Activated CD4-positive, alpha-beta memory T cell treated with anti-CD3 and anti-CD28 coated beads for 36 hours (primary cell): ENCODE measurements around the gene AKAP1. TPM values are rescaled to one million over a fixed set of nuclear protein-coding genes. Genes with fewer than 3 reads are reported as not detected.
A peak's percentile ranks its signal among the peaks of the same experiment; 100 is the strongest.

Experiments
- CTCF ChIA-PET: fragments of 350-600 bp; sonication (Branson Sonifier 250); formaldehyde crosslinking; loops from one replicate; lab custom pipeline; 2021; ENCODE audit warnings: antibody characterized with exemption, inconsistent platforms; lab: Charles Lee
- POLR2A ChIA-PET: fragments of 350-600 bp; sonication (Branson Sonifier 250); formaldehyde crosslinking; loops from one replicate; lab custom pipeline; 2021; ENCODE audit warnings: antibody characterized with exemption; lab: Charles Lee
- DNase-seq: peaks from one replicate; pipeline ENCODE4 v3.0.0-alpha.2; 2020
- H3K27ac Mint-ChIP-seq: one replicate; pipeline ENCODE4 v1.8.0; 2021; ENCODE audit warnings: mixed read lengths
- H3K27me3 Mint-ChIP-seq: one replicate; pipeline ENCODE4 v1.8.0; 2021; ENCODE audit warnings: mixed read lengths
- H3K36me3 Mint-ChIP-seq: one replicate; pipeline ENCODE4 v1.8.0; 2021; ENCODE audit warnings: mixed read lengths
- H3K4me1 Mint-ChIP-seq: one replicate; pipeline ENCODE4 v1.8.0; 2021; ENCODE audit warnings: low read depth, mixed read lengths
- H3K4me3 Mint-ChIP-seq: one replicate; pipeline ENCODE4 v1.8.0; 2021; ENCODE audit warnings: mild to moderate bottlenecking, mixed read lengths
- H3K9me3 Mint-ChIP-seq: one replicate; pipeline ENCODE4 v1.8.0; 2021; ENCODE audit warnings: mixed read lengths
- intact Hi-C: fragments of 100-400 bp; cut with micrococcal nuclease; formaldehyde crosslinking; loops from one replicate; pipeline ENCODE4 v1.15.1; 2023
- total RNA-seq, 2 experiments: library from RNA; stranded (reverse); gene quantifications; one replicate each; pipeline ENCODE4 v1.2.3, GENCODE V29; 2021

The AKAP1 gene
- total RNA-seq, 2 experiments from 2014 or later, result 24.5 to 30.8 TPM

DNA sequence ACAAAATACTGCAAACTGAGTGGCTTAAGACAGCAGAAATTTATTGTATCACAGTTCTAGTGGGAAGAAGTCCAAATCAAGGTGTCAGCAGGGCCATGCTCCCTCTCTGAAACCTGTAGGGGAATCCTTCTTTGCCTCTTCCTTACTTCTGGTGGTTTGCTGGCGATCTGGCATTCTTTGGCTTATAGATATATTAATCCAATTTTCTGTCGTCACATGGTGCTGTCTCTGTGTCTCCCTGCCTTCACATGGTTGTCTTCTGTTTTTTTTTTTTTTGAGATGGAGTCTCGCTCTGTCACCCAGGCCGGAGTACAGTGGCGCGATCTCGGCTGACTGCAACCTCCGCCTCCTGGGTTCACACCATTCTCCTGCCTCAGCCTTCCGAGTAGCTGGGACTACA, 6.8 kb upstream of the AKAP1 start:
- POLR2A ChIA-PET, result no interaction called here
- no peak overlapping the region for H3K27ac Mint-ChIP-seq
- H3K4me3 Mint-ChIP-seq, result no peak overlapping the region
- H3K4me1 Mint-ChIP-seq, result peaks cover 12% of the 10 kb centered on the region
- no peak for DNase-seq
- CTCF ChIA-PET, result no interaction called here
- peaks cover 2% of the 10 kb centered on the region for H3K27me3 Mint-ChIP-seq
- H3K36me3 Mint-ChIP-seq, result no peaks in the 10 kb centered on the region
- intact Hi-C loops, result no loop called here
- H3K9me3 Mint-ChIP-seq, result no peaks in the 10 kb centered on the region

DNA sequence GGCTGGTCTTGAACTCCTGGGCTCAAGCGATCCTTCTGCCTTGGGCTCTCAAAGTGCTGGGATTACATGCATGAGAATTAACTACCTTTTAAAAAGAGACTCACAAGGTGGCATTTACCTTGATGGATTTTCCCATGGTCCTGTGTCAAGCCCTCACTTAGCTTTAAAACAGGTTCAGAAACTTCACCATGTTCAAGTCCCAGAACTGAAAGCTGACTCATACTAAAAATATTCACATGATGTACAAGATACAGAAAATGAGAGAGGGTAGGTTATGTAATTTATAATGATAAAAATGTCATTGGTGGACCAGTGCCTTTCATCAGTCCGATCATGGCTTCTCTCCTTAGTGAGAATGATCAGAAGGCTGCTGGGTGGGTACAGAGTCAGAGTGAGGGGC, 4.3 kb upstream of the AKAP1 start:
- POLR2A ChIA-PET, result no interaction called here
- Mint-ChIP-seq H3K4me3 (no peak overlapping the region), H3K27me3 (no peaks in the 10 kb centered on the region), H3K9me3 (no peaks in the 10 kb centered on the region), H3K36me3 (no peaks in the 10 kb centered on the region), H3K27ac (no peak overlapping the region), H3K4me1 (peaks cover 15% of the 10 kb centered on the region)
- CTCF ChIA-PET, result no interaction called here
- DNase-seq, result no peak
- intact Hi-C loops, result no loop called here

DNA sequence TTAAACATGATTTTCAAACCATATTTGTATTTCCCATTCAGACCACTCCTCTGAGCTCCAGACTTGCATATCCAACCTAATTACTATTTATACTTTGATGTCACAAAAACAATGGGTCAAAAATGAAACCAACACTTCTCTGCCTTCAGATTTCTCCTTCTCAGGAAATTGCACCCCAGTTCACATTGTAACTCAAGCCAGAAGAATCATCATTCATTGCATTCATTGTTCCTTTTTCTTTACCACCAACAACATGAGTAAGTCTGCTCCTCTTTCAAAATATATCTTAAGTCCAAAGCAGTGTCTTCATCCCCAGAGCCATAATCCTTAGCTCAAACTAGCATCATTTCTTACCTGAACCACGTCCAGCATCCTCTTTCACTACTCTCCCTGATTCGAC, 2.6 kb upstream of the AKAP1 start:
- intact Hi-C loops, result no loop called here
- POLR2A ChIA-PET, result no interaction called here
- DNase-seq, result no peak
- H3K4me1 Mint-ChIP-seq, result peaks cover 25% of the 10 kb centered on the region
- no peaks in the 10 kb centered on the region for H3K27me3 Mint-ChIP-seq
- H3K4me3 Mint-ChIP-seq, result no peak overlapping the region
- no peaks in the 10 kb centered on the region for H3K9me3 Mint-ChIP-seq
- CTCF ChIA-PET, result interaction anchor here (0.6 to 0.9 kb wide), 2 partner anchors 19 to 72 kb away, joined by 3 read pairs; no protein-coding TSS in a partner anchor
- no peak overlapping the region for H3K27ac Mint-ChIP-seq
- no peaks in the 10 kb centered on the region for H3K36me3 Mint-ChIP-seq

GRCh38 chr17:57084361-57084801, 665 bp upstream of the AKAP1 start:
- H3K27me3 Mint-ChIP-seq, result no peaks in the 10 kb centered on the region
- H3K9me3 Mint-ChIP-seq, result no peaks in the 10 kb centered on the region
- H3K27ac Mint-ChIP-seq, result peak overlapping the region; percentile 84
- intact Hi-C loops, result no loop called here
- H3K4me3 Mint-ChIP-seq, result peak overlapping the region; percentile 82
- H3K4me1 Mint-ChIP-seq, result peaks cover 38% of the 10 kb centered on the region
- DNase-seq, result no peak
- ChIA-PET POLR2A (interaction anchor here (0.6 to 2.4 kb wide), 6 partner anchors 12 to 766 kb away, joined by 3 to 6 read pairs (median 4); partner anchors contain the start of genes C17orf67, DGKE, MRPS23 and SCPEP1), CTCF (interaction anchor here (0.6 to 1.5 kb wide), 4 partner anchors 12 to 159 kb away, joined by 3 to 4 read pairs (median 4); partner anchors contain the start of gene COIL)
- H3K36me3 Mint-ChIP-seq, result no peaks in the 10 kb centered on the region

DNA sequence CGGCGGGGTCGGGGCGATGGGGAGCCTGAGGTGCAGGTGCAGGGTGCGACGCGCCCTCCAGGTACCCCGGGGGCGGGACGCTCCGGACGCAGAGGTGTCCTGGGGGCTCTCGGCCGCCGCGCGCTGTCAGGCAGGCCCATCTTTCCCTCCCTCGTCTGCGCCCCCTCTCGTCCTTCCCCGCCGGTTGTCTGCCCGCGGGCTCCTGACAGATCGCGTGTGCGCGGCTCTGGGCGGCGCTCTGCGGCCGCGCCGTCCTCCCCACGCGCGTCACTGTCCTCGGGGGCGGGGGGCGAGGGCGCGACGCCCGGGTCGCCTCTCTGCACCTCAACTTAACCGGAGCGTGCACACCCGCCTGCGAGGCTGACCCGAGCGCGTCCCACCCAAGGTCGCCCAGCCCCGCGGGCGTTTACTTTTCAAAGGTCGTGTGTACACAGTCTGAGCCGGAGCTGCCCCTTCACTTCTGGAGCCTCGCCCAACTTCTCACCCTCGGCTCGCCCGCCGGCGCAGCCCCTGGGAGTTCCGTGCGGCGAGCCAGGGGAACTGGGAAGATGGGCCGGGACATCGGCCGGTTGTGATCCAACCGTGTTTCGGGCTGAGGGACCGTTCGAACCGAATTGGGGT, 512 bp downstream of the AKAP1 start:
- peaks cover 38% of the 10 kb centered on the region for H3K4me1 Mint-ChIP-seq
- intact Hi-C loops, result loop anchor here (1.0 to 5.0 kb wide), 3 partner anchors 107 to 767 kb away; partner anchors contain the start of genes DGKE, MRPS23 and SCPEP1
- no peaks in the 10 kb centered on the region for H3K9me3 Mint-ChIP-seq
- ChIA-PET CTCF (interaction anchor here (0.6 to 1.5 kb wide), 4 partner anchors 17 to 157 kb away, joined by 3 to 4 read pairs (median 3); partner anchors contain the start of gene COIL), POLR2A (interaction anchor here (1.3 to 2.4 kb wide), 2 partner anchors 12 to 107 kb away, joined by 4 to 6 read pairs; partner anchors contain the start of gene SCPEP1)
- no peak overlapping the region for H3K27ac Mint-ChIP-seq
- H3K4me3 Mint-ChIP-seq, result peak overlapping the region; percentile 79
- no peaks in the 10 kb centered on the region for H3K36me3 Mint-ChIP-seq
- H3K27me3 Mint-ChIP-seq, result no peaks in the 10 kb centered on the region
- peak; percentile 66 for DNase-seq

GRCh38 chr17:57086069-57086930, 1.3 kb downstream of the AKAP1 start:
- ChIA-PET POLR2A (interaction anchor here (2.4 kb wide), 1 partner anchor 108 kb away, joined by 6 read pairs; the partner anchor contains the start of gene SCPEP1), CTCF (interaction anchor here (0.9 to 2.2 kb wide), 2 partner anchors 21 to 27 kb away, joined by 3 to 4 read pairs; no protein-coding TSS in a partner anchor)
- H3K27me3 Mint-ChIP-seq, result no peaks in the 10 kb centered on the region
- H3K4me1 Mint-ChIP-seq, result peaks cover 31% of the 10 kb centered on the region
- intact Hi-C loops, result loop anchor here (5.0 kb wide), 1 partner anchor 766 kb away; the partner anchor contains the start of gene MRPS23
- no peaks in the 10 kb centered on the region for H3K9me3 Mint-ChIP-seq
- DNase-seq, result peak; percentile 38
- H3K36me3 Mint-ChIP-seq, result no peaks in the 10 kb centered on the region
- H3K4me3 Mint-ChIP-seq, result peak overlapping the region; percentile 79
- peak overlapping the region; percentile 7 for H3K27ac Mint-ChIP-seq

- H3K36me3 Mint-ChIP-seq, result no peaks in the 10 kb centered on the region
- H3K4me1 Mint-ChIP-seq, result peaks cover 30% of the 10 kb centered on the region
- H3K27me3 Mint-ChIP-seq, result no peaks in the 10 kb centered on the region
- intact Hi-C loops, result loop anchor here (5.0 kb wide), 1 partner anchor 764 kb away; the partner anchor contains the start of gene MRPS23
- POLR2A ChIA-PET, result interaction anchor here (0.6 kb wide), 1 partner anchor 250 kb away, joined by 3 read pairs; no protein-coding TSS in a partner anchor
- H3K9me3 Mint-ChIP-seq, result no peaks in the 10 kb centered on the region
- H3K4me3 Mint-ChIP-seq, result no peak overlapping the region
- no peak overlapping the region for H3K27ac Mint-ChIP-seq
- CTCF ChIA-PET, result interaction anchor here (0.6 to 2.2 kb wide), 4 partner anchors 25 to 584 kb away, joined by 3 to 4 read pairs (median 3); no protein-coding TSS in a partner anchor
- DNase-seq, result no peak
Observed at GRCh38 chr17:57088298-57088697, 3.3 kb downstream of the AKAP1 start.

DNA sequence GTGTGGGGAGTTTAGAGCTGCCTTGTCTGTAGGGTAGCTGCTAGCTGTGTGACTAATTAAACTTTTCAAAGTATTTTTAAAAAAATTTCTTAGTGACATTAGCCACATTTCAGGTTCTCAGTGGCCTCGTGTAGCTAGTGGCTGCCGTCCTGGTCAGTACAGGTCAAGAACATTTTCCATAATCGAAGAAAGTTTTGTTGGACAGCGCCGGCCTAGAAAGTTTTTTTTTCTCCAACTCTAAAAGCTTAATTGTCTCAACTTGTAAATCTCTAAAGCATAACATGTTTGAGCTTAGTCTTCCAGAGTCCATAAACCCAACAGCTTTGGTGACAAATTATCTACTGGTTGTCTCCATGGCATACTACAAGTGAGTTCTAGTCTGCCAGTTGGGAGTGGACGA, 4.3 kb downstream of the AKAP1 start:
- intact Hi-C loops, result loop anchor here (5.0 kb wide), 1 partner anchor 763 kb away; the partner anchor contains the start of gene MRPS23

GRCh38 chr17:57090560-57091185, 5.6 kb downstream of the AKAP1 start:
- ChIA-PET CTCF (no interaction called here), POLR2A (no interaction called here)
- no peaks in the 10 kb centered on the region for H3K27me3 Mint-ChIP-seq
- no peaks in the 10 kb centered on the region for H3K9me3 Mint-ChIP-seq
- H3K27ac Mint-ChIP-seq, result no peak overlapping the region
- intact Hi-C loops, result no loop called here
- H3K4me3 Mint-ChIP-seq, result no peak overlapping the region
- H3K36me3 Mint-ChIP-seq, result no peaks in the 10 kb centered on the region
- peaks cover 26% of the 10 kb centered on the region for H3K4me1 Mint-ChIP-seq
- no peak for DNase-seq

More for the DNA sequence above, 4.3 kb downstream of the AKAP1 start:
- Mint-ChIP-seq H3K36me3 (no peaks in the 10 kb centered on the region), H3K9me3 (no peaks in the 10 kb centered on the region), H3K27ac (no peak overlapping the region), H3K27me3 (no peaks in the 10 kb centered on the region), H3K4me3 (no peak overlapping the region), H3K4me1 (peaks cover 27% of the 10 kb centered on the region)
- DNase-seq, result no peak
- ChIA-PET POLR2A (no interaction called here), CTCF (interaction anchor here (1.2 kb wide), 1 partner anchor 581 kb away, joined by 3 read pairs; no protein-coding TSS in a partner anchor)

DNA sequence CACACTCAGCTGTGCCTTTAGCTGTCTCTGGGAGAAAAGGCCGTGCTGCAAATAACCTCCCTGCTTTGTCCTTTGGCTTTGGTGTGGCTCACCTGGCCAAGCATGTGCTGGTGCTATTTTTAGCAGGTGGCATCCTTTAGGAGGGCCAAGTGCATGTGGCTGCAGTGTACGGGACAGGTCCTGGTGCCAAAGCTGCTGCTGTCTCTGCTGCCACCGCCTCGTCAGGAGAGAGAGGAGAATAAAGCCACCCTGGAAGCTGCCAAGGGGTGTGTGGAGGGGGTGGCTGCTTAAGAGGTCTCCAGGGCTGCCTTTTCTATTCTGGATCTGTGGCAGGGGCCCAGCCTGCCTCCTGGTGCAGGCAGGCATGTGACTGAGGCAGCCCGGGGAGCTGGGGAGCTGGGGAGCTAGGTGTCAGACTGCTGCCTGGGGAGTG, 6.2 kb downstream of the AKAP1 start:
- Mint-ChIP-seq H3K4me1 (peaks cover 26% of the 10 kb centered on the region), H3K36me3 (no peaks in the 10 kb centered on the region), H3K27ac (no peak overlapping the region), H3K27me3 (no peaks in the 10 kb centered on the region), H3K9me3 (no peaks in the 10 kb centered on the region), H3K4me3 (no peak overlapping the region)
- ChIA-PET CTCF (no interaction called here), POLR2A (no interaction called here)
- intact Hi-C loops, result no loop called here
- DNase-seq, result no peak

DNA sequence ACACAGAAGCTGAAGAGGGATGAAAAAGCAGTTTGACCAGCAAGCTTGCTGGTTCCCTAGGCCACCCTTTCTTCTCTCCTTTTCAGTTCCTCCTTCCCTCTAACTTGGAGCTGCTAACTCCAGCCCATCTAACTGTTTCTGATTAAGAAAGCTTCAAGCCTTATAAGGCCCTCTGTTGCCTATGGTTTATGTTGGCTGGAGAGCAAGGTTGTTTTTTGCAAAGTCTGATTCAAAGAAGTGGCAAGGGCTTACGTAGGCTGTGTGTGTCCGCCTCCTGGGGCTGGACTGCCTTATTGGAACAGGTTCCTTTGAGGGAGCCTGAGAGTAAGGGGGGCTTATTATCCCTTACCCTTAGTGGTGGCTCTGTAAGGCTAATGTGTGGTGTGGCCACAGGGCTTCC, 7.1 kb downstream of the AKAP1 start:
- H3K4me3 Mint-ChIP-seq, result no peak overlapping the region
- H3K9me3 Mint-ChIP-seq, result no peaks in the 10 kb centered on the region
- H3K27me3 Mint-ChIP-seq, result no peaks in the 10 kb centered on the region

More for the DNA sequence above, 7.1 kb downstream of the AKAP1 start:
- DNase-seq, result no peak
- H3K27ac Mint-ChIP-seq, result no peak overlapping the region
- POLR2A ChIA-PET, result no interaction called here
- peaks cover 19% of the 10 kb centered on the region for H3K4me1 Mint-ChIP-seq
- intact Hi-C loops, result no loop called here
- CTCF ChIA-PET, result no interaction called here
- H3K36me3 Mint-ChIP-seq, result no peaks in the 10 kb centered on the region
